Measurements from ENCODE around the gene RAB43. TPM values are rescaled to one million over a fixed set of nuclear protein-coding genes. Genes with fewer than 3 reads are reported as not detected.
"Not testable (repeated sequence)": the region's sequence is repeated elsewhere in the genome, so short reads cannot be mapped to it uniquely, and the experiment has no call there.

The RAB43 gene
- total RNA-seq, 3 donors from 2014 or later (not counting 1 experiment from before 2014, with no cell fraction given), result 36.5 to 47.2 (median 38.3) TPM

GRCh38 chr3:129101370-129102138 lies 20.1 kb downstream of the RAB43 start:
- no peak for TF ChIP-seq CTCF (IDR thresholded peaks at IDR 0.05)
- Mint-ChIP-seq H3K27me3 (ENCODE audit: low read depth in 2 of 2) (no peaks in the 10 kb centered on the region), H3K4me3 (no peak overlapping the region), H3K36me3 (no peaks in the 10 kb centered on the region), H3K27ac (peak overlapping the region; percentile 68 to 77), H3K9me3 (no peaks in the 10 kb centered on the region), H3K4me1 (peaks cover 62 to 64% of the 10 kb centered on the region in 2 donors)
- Histone ChIP-seq H3K4me3 (ENCODE audit: low read length) (no peak overlapping the region), H3K4me1 (ENCODE audit: control insufficient read depth, insufficient read depth, low read length) (peaks cover 20% of the 10 kb centered on the region), H3K36me3 (ENCODE audit: control insufficient read depth, insufficient read depth, low read length) (peaks cover 9% of the 10 kb centered on the region), H3K27ac (ENCODE audit: low read length) (no peak overlapping the region), H3K9me3 (ENCODE audit: control insufficient read depth, insufficient read depth, low read length) (no peaks in the 10 kb centered on the region), H3K27me3 (ENCODE audit: control insufficient read depth, insufficient read depth, low read length) (no peaks in the 10 kb centered on the region)
- ATAC-seq (no peak), DNase-seq (no peak)
- intact Hi-C loops (cut with micrococcal nuclease), result no loop called here
- 93% methylated on average over 12 of the region's 12 CpGs for WGBS (ENCODE audit: insufficient coverage)

GRCh38 chr3:129100274-129100673 lies 21.3 kb downstream of the RAB43 start:
- intact Hi-C loops (cut with micrococcal nuclease), result no loop called here
- 83% methylated on average over 1 of the region's 1 CpG for WGBS (ENCODE audit: insufficient coverage)
- no peak overlapping the region for H3K27ac ChIP-seq (ENCODE audit: low read length)

GRCh38 chr3:129095285-129095684 lies 26.3 kb downstream of the RAB43 start:
- no peaks in the 10 kb centered on the region for H3K27me3 Mint-ChIP-seq (ENCODE audit: low read depth in 2 of 2)
- ATAC-seq (no peak), DNase-seq (no peak)
- H3K4me3 ChIP-seq (ENCODE audit: low read length), result no peak overlapping the region
- H3K36me3 ChIP-seq (ENCODE audit: control insufficient read depth, insufficient read depth, low read length), result peaks cover 32% of the 10 kb centered on the region
- H3K27ac ChIP-seq (ENCODE audit: low read length), result no peak overlapping the region
- peaks cover 31% of the 10 kb centered on the region in 2 donors for H3K4me1 Mint-ChIP-seq
- H3K9me3 Mint-ChIP-seq, result no peaks in the 10 kb centered on the region
- H3K4me1 ChIP-seq (ENCODE audit: control insufficient read depth, insufficient read depth, low read length), result peaks cover 8% of the 10 kb centered on the region
- no peaks in the 10 kb centered on the region for H3K27me3 ChIP-seq (ENCODE audit: control insufficient read depth, insufficient read depth, low read length)
- no peaks in the 10 kb centered on the region for H3K9me3 ChIP-seq (ENCODE audit: control insufficient read depth, insufficient read depth, low read length)
- no peaks in the 10 kb centered on the region for H3K36me3 Mint-ChIP-seq
- no peak overlapping the region for H3K27ac Mint-ChIP-seq
- over 99% methylated on average over 10 of the region's 10 CpGs for WGBS (ENCODE audit: insufficient coverage)
- no peak overlapping the region for H3K4me3 Mint-ChIP-seq
- intact Hi-C loops (cut with micrococcal nuclease), result no loop called here
- no peak for TF ChIP-seq CTCF (IDR thresholded peaks at IDR 0.05)

More at GRCh38 chr3:129100274-129100673, 21.3 kb downstream of the RAB43 start:
- H3K9me3 ChIP-seq (ENCODE audit: control insufficient read depth, insufficient read depth, low read length), result no peaks in the 10 kb centered on the region
- Mint-ChIP-seq H3K27me3 (ENCODE audit: low read depth in 2 of 2) (no peaks in the 10 kb centered on the region), H3K4me1 (peaks cover 62 to 69% of the 10 kb centered on the region in 2 donors), H3K9me3 (no peaks in the 10 kb centered on the region), H3K36me3 (no peaks in the 10 kb centered on the region), H3K27ac (peak overlapping the region; percentile 6 to 13), H3K4me3 (no peak overlapping the region)
- H3K4me1 ChIP-seq (ENCODE audit: control insufficient read depth, insufficient read depth, low read length), result peaks cover 19% of the 10 kb centered on the region
- no peak overlapping the region for H3K4me3 ChIP-seq (ENCODE audit: low read length)
- no peaks in the 10 kb centered on the region for H3K27me3 ChIP-seq (ENCODE audit: control insufficient read depth, insufficient read depth, low read length)
- H3K36me3 ChIP-seq (ENCODE audit: control insufficient read depth, insufficient read depth, low read length), result peaks cover 10% of the 10 kb centered on the region
- no peak for DNase-seq
- ATAC-seq, result no peak
- no peak for TF ChIP-seq CTCF (IDR thresholded peaks at IDR 0.05)

GRCh38 chr3:129088312-129088711 lies 33.3 kb downstream of the RAB43 start:
- H3K9me3 Mint-ChIP-seq; ATAC-seq; H3K4me3 ChIP-seq (ENCODE audit: low read length); H3K27ac Mint-ChIP-seq; H3K9me3 ChIP-seq (ENCODE audit: control insufficient read depth, insufficient read depth, low read length); intact Hi-C loops (cut with micrococcal nuclease); DNase-seq; H3K4me1 Mint-ChIP-seq; H3K4me1 ChIP-seq (ENCODE audit: control insufficient read depth, insufficient read depth, low read length); H3K27me3 ChIP-seq (ENCODE audit: control insufficient read depth, insufficient read depth, low read length); H3K36me3 Mint-ChIP-seq; H3K36me3 ChIP-seq (ENCODE audit: control insufficient read depth, insufficient read depth, low read length); H3K27ac ChIP-seq (ENCODE audit: low read length); H3K4me3 Mint-ChIP-seq; H3K27me3 Mint-ChIP-seq (ENCODE audit: low read depth in 2 of 2): not testable (repeated sequence)
- WGBS (ENCODE audit: insufficient coverage), result no CpG with 5 or more reads among the region's 6 CpGs

GRCh38 chr3:129087904-129088303 lies 33.7 kb downstream of the RAB43 start:
- H3K27ac ChIP-seq (ENCODE audit: low read length); H3K27me3 Mint-ChIP-seq (ENCODE audit: low read depth in 2 of 2); H3K4me3 ChIP-seq (ENCODE audit: low read length); H3K4me3 Mint-ChIP-seq; H3K27ac Mint-ChIP-seq; H3K36me3 ChIP-seq (ENCODE audit: control insufficient read depth, insufficient read depth, low read length); H3K4me1 Mint-ChIP-seq; H3K36me3 Mint-ChIP-seq; H3K9me3 ChIP-seq (ENCODE audit: control insufficient read depth, insufficient read depth, low read length); H3K4me1 ChIP-seq (ENCODE audit: control insufficient read depth, insufficient read depth, low read length); H3K9me3 Mint-ChIP-seq; intact Hi-C loops (cut with micrococcal nuclease); H3K27me3 ChIP-seq (ENCODE audit: control insufficient read depth, insufficient read depth, low read length): not testable (repeated sequence)
- no CpG with 5 or more reads among the region's 9 CpGs for WGBS (ENCODE audit: insufficient coverage)
- DNase-seq, result peak in 1 of 2 donors; percentile 45
- peak; percentile 59 to 85 (median 76) for ATAC-seq

All from natural killer cell (primary cell).